SK-N-SH treated with all-trans-retinoic acid at 6 μM for 48 hours (cell line): ENCODE data around the gene AKT1.

Experiments
- ARNTL ChIP-seq: fragments of 450-650 bp; formaldehyde crosslinking; IDR thresholded peaks from 2 replicates; pipeline ENCODE4 v1.5.0; 2020; ENCODE audit warnings: low read depth, mild to moderate bottlenecking, moderate library complexity, borderline replicate concordance
- PATZ1 ChIP-seq: fragments of 250-450 bp; sonication (Bioruptor Pico); IDR thresholded peaks from 2 replicates; pipeline ENCODE4 v1.8.0; 2020; ENCODE audit warnings: mild to moderate bottlenecking, moderate library complexity, borderline replicate concordance
- POU6F1 ChIP-seq: fragments of 250-450 bp; sonication (Bioruptor Pico); IDR thresholded peaks from 2 replicates; pipeline ENCODE4 v1.8.0; 2021; ENCODE audit warnings: low read depth, mild to moderate bottlenecking, moderate library complexity, borderline replicate concordance
- TCF4 ChIP-seq: fragments of 250-450 bp; sonication (Bioruptor Pico); IDR thresholded peaks from 2 replicates; pipeline ENCODE4 v1.8.0; 2021; ENCODE audit warnings: mild to moderate bottlenecking, moderate library complexity, borderline replicate concordance
- ZC3H10 ChIP-seq: fragments of 250-450 bp; sonication (Bioruptor Pico); IDR thresholded peaks from 2 replicates; pipeline ENCODE4 v1.5.1; 2021; ENCODE audit warnings: mild to moderate bottlenecking, moderate library complexity
- ZFP30 ChIP-seq: fragments of 450-650 bp; formaldehyde crosslinking; IDR thresholded peaks from 2 replicates; pipeline ENCODE4 v1.5.0; 2022; ENCODE audit warnings: mild to moderate bottlenecking, moderate library complexity
- ZNF8 ChIP-seq: fragments of 450-650 bp; formaldehyde crosslinking; IDR thresholded peaks from 2 replicates; pipeline ENCODE4 v1.5.0; 2020; ENCODE audit warnings: mild to moderate bottlenecking, moderate library complexity

- no peak for TF ChIP-seq ZNF8 (CRISPR knock-in tag)
- TF ChIP-seq PATZ1 (CRISPR knock-in tag), result no peak
- no peak for TF ChIP-seq ZFP30 (CRISPR knock-in tag)
- TF ChIP-seq ARNTL (CRISPR knock-in tag), result no peak
- no peak for TF ChIP-seq TCF4
- no peak for TF ChIP-seq ZC3H10 (CRISPR knock-in tag)
- TF ChIP-seq POU6F1, result no peak
Measured at GRCh38 chr14:104777808-104778249, 17.7 kb downstream of the AKT1 start.
